MM.1S (cell line): ENCODE results near the gene SHC3.

Experiments used
- DNase-seq: peaks from one replicate; pipeline ENCODE4 v3.0.0-alpha.2; 2015
- H2AFZ ChIP-seq: fragments of 300-600 bp; sonication (generic); 2 replicates; pipeline ENCODE4 v1.6.0; 2016; ENCODE audit warnings: antibody characterized with exemption, low read length
- H3F3A ChIP-seq: fragments of 300-600 bp; sonication (generic); 2 replicates; pipeline ENCODE4 v1.6.1; 2016; ENCODE audit warnings: mild to moderate bottlenecking, antibody characterized with exemption, low read length, moderate library complexity, mixed read lengths; ENCODE audit not compliant: insufficient read depth
- H3K27ac ChIP-seq: fragments of 300-600 bp; sonication (generic); 2 replicates; pipeline ENCODE4 v1.5.1; 2016; ENCODE audit warnings: mild to moderate bottlenecking, low read length
- H3K27me3 ChIP-seq: fragments of 300-600 bp; sonication (generic); replicated peaks from 2 replicates; pipeline ENCODE4 v1.6.0; 2016; ENCODE audit warnings: low read length; ENCODE audit not compliant: insufficient read depth
- H3K36me3 ChIP-seq: fragments of 300-600 bp; sonication (generic); replicated peaks from 2 replicates; pipeline ENCODE4 v1.6.1; 2016; ENCODE audit warnings: mild to moderate bottlenecking, low read length, mixed read lengths; ENCODE audit not compliant: insufficient read depth
- H3K4me1 ChIP-seq: fragments of 300-600 bp; sonication (generic); 2 replicates; pipeline ENCODE4 v1.6.1; 2016; ENCODE audit warnings: low read length, mixed read lengths
- H3K4me2 ChIP-seq: fragments of 300-600 bp; sonication (generic); 2 replicates; pipeline ENCODE4 v1.6.0; 2016; ENCODE audit warnings: low read depth, low read length
- H3K4me3 ChIP-seq: fragments of 300-600 bp; sonication (generic); 2 replicates; pipeline ENCODE4 v1.5.1; 2016; ENCODE audit warnings: low read length, mixed read lengths
- H3K79me2 ChIP-seq: fragments of 300-600 bp; sonication (generic); 2 replicates; pipeline ENCODE4 v1.6.1; 2016; ENCODE audit warnings: mixed run types, low read length, mixed read lengths
- H3K9ac ChIP-seq: fragments of 300-600 bp; sonication (generic); 2 replicates; pipeline ENCODE4 v1.6.1; 2016; ENCODE audit warnings: low read length, mixed read lengths
- H3K9me2 ChIP-seq: fragments of 300-600 bp; sonication (generic); replicated peaks from 2 replicates; pipeline ENCODE4 v1.6.1; 2016; ENCODE audit warnings: mild to moderate bottlenecking, low read length, mixed read lengths; ENCODE audit not compliant: insufficient read depth
- H3K9me3 ChIP-seq: fragments of 300-600 bp; sonication (generic); replicated peaks from 2 replicates; pipeline ENCODE4 v1.6.1; 2016; ENCODE audit warnings: mild to moderate bottlenecking, low read length, mixed read lengths; ENCODE audit not compliant: insufficient read depth
- H4K20me1 ChIP-seq: fragments of 300-600 bp; sonication (generic); 2 replicates; pipeline ENCODE4 v1.6.1; 2016; ENCODE audit warnings: mild to moderate bottlenecking, low read length, moderate library complexity, mixed read lengths; ENCODE audit not compliant: insufficient read depth
- CTCF ChIP-seq: fragments of 300-600 bp; sonication (generic); IDR thresholded peaks from 2 replicates; pipeline ENCODE4 v1.5.1; 2016; ENCODE audit warnings: antibody characterized with exemption, low read length, mixed read lengths
- EZH2 ChIP-seq: fragments of 300-600 bp; sonication (generic); optimal IDR thresholded peaks from 2 replicates; pipeline ENCODE3; 2017; ENCODE audit warnings: low read depth, mild to moderate bottlenecking, antibody characterized with exemption, low read length, mixed read lengths
- EZH2phosphoT487 ChIP-seq: fragments of 300-600 bp; sonication (generic); IDR thresholded peaks from 2 replicates; pipeline ENCODE4 v1.6.1; 2018; ENCODE audit warnings: antibody characterized with exemption, low read length

The SHC3 gene

GRCh38 chr9:88990729-88991065, 187.9 kb downstream of the SHC3 start:
- Histone ChIP-seq H4K20me1 (no peaks in the 10 kb centered on the region), H3K27ac (no peak overlapping the region), H3K4me1 (no peaks in the 10 kb centered on the region), H3F3A (no peaks in the 10 kb centered on the region), H3K36me3 (no peaks in the 10 kb centered on the region), H3K4me3 (no peak overlapping the region), H3K9ac (no peak overlapping the region), H3K4me2 (no peak overlapping the region), H3K79me2 (no peaks in the 10 kb centered on the region), H3K9me2 (no peaks in the 10 kb centered on the region), H2AFZ (no peak overlapping the region), H3K27me3 (peaks cover 15% of the 10 kb centered on the region), H3K9me3 (no peaks in the 10 kb centered on the region)
- DNase-seq = no peak
- no peak for TF ChIP-seq EZH2phosphoT487

GRCh38 chr9:88990041-88990728, 188.4 kb downstream of the SHC3 start:
- Histone ChIP-seq H3K4me1 (no peaks in the 10 kb centered on the region), H3K36me3 (no peaks in the 10 kb centered on the region), H3K9me3 (no peaks in the 10 kb centered on the region), H3K4me2 (no peak overlapping the region), H3K79me2 (no peaks in the 10 kb centered on the region), H3K27me3 (peaks cover 15% of the 10 kb centered on the region), H3K4me3 (no peak overlapping the region), H3K9ac (no peak overlapping the region), H3K9me2 (no peaks in the 10 kb centered on the region), H3F3A (no peaks in the 10 kb centered on the region), H4K20me1 (no peaks in the 10 kb centered on the region), H3K27ac (no peak overlapping the region), H2AFZ (no peak overlapping the region)
- no peak for DNase-seq
- TF ChIP-seq EZH2 = no peak
- no peak for TF ChIP-seq EZH2phosphoT487
- no peak for TF ChIP-seq CTCF

- Histone ChIP-seq H3K9ac (no peak overlapping the region), H3K27ac (no peak overlapping the region), H3K36me3 (no peaks in the 10 kb centered on the region), H2AFZ (no peak overlapping the region), H3K9me2 (no peaks in the 10 kb centered on the region), H3K4me2 (no peak overlapping the region; the same call in 1 of the 2 replicates), H3K9me3 (no peaks in the 10 kb centered on the region), H3F3A (no peaks in the 10 kb centered on the region), H3K79me2 (no peaks in the 10 kb centered on the region), H3K4me1 (no peaks in the 10 kb centered on the region), H4K20me1 (no peaks in the 10 kb centered on the region), H3K27me3 (peaks cover 15% of the 10 kb centered on the region), H3K4me3 (no peak overlapping the region)
- DNase-seq = peak; percentile 45
- no peak for TF ChIP-seq EZH2phosphoT487
- TF ChIP-seq EZH2 = no peak
- no peak for TF ChIP-seq CTCF
These were observed 189.6 kb downstream of the SHC3 start for GRCh38 chr9:88988796-88989641.

GRCh38 chr9:88987661-88988060, 191.0 kb downstream of the SHC3 start:
- H3K79me2 ChIP-seq = no peaks in the 10 kb centered on the region
- no peaks in the 10 kb centered on the region for H3K9me3 ChIP-seq
- no peak overlapping the region for H3K27ac ChIP-seq
- no peaks in the 10 kb centered on the region for H4K20me1 ChIP-seq
- H3K9ac ChIP-seq = no peak overlapping the region
- DNase-seq = no peak
- H3K9me2 ChIP-seq = no peaks in the 10 kb centered on the region
- H3K4me1 ChIP-seq = no peaks in the 10 kb centered on the region
- H3K4me2 ChIP-seq = no peak overlapping the region
- no peak overlapping the region for H3K4me3 ChIP-seq
- TF ChIP-seq EZH2 (no peak), CTCF (no peak), EZH2phosphoT487 (no peak)
- no peaks in the 10 kb centered on the region for H3K36me3 ChIP-seq
- H3K27me3 ChIP-seq = peaks cover 12% of the 10 kb centered on the region
- no peaks in the 10 kb centered on the region for H3F3A ChIP-seq
- no peak overlapping the region for H2AFZ ChIP-seq
